ENCODE data around the gene PPP1R8.
"Not testable (repeated sequence)": the region's sequence is repeated elsewhere in the genome, so short reads cannot be mapped to it uniquely, and the experiment has no call there.

PPP1R8 gene

GRCh38 chr1:27807385-27807784, 23.2 kb upstream of the PPP1R8 start:
- no peak overlapping the region for H3K27ac ChIP-seq (ENCODE audit: low read depth, low read length)
- no peaks in the 10 kb centered on the region for H3K4me1 ChIP-seq (ENCODE audit: control insufficient read depth in 5 of 5, insufficient read depth in 5 of 5, low read length in 5 of 5)
- peaks cover 22 to 50% (median 37%) of the 10 kb centered on the region in 5 donors for H3K36me3 ChIP-seq (ENCODE audit: control insufficient read depth in 5 of 5, insufficient read depth in 5 of 5, low read length in 5 of 5)
- no peak overlapping the region for H3K9ac ChIP-seq (ENCODE audit: low read length in 5 of 5)
- no peaks in the 10 kb centered on the region for H3K9me3 ChIP-seq (ENCODE audit: control insufficient read depth in 5 of 5, low read length in 5 of 5)
- H3K4me3 ChIP-seq (ENCODE audit: low read depth in 1 of 5, low read length in 5 of 5), result no peak overlapping the region
- H3K27me3 ChIP-seq (ENCODE audit: control insufficient read depth in 5 of 5, insufficient read depth in 4 of 5, low read length in 5 of 5), result no peaks in the 10 kb centered on the region

- H3K27me3 ChIP-seq (ENCODE audit: control insufficient read depth in 5 of 5, insufficient read depth in 4 of 5, low read length in 5 of 5); H3K4me3 ChIP-seq (ENCODE audit: low read depth in 1 of 5, low read length in 5 of 5); H3K27ac ChIP-seq (ENCODE audit: low read depth, low read length); H3K4me1 ChIP-seq (ENCODE audit: control insufficient read depth in 5 of 5, insufficient read depth in 5 of 5, low read length in 5 of 5); H3K9ac ChIP-seq (ENCODE audit: low read length in 5 of 5); H3K9me3 ChIP-seq (ENCODE audit: control insufficient read depth in 5 of 5, low read length in 5 of 5): not testable (repeated sequence)
- peaks cover 26 to 52% (median 39%) of the 10 kb centered on the region in 5 donors for H3K36me3 ChIP-seq (ENCODE audit: control insufficient read depth in 5 of 5, insufficient read depth in 5 of 5, low read length in 5 of 5)
These were observed 22.5 kb upstream of the PPP1R8 start for GRCh38 chr1:27808131-27808530.

- H3K36me3 ChIP-seq (ENCODE audit: control insufficient read depth in 5 of 5, insufficient read depth in 5 of 5, low read length in 5 of 5), result peaks cover 25 to 52% (median 38%) of the 10 kb centered on the region in 5 donors
These were observed 20.7 kb upstream of the PPP1R8 start for GRCh38 chr1:27809883-27810282.

GRCh38 chr1:27811741-27812500, 18.7 kb upstream of the PPP1R8 start:
- no peaks in the 10 kb centered on the region for H3K27me3 ChIP-seq (ENCODE audit: control insufficient read depth in 5 of 5, insufficient read depth in 4 of 5, low read length in 5 of 5)
- H3K27ac ChIP-seq (ENCODE audit: low read depth, low read length), result no peak overlapping the region
- peaks cover 0 to 4% (median 3%) of the 10 kb centered on the region in 5 donors for H3K4me1 ChIP-seq (ENCODE audit: control insufficient read depth in 5 of 5, insufficient read depth in 5 of 5, low read length in 5 of 5)
- no peak overlapping the region for H3K9ac ChIP-seq (ENCODE audit: low read length in 5 of 5)
- no peaks in the 10 kb centered on the region for H3K9me3 ChIP-seq (ENCODE audit: control insufficient read depth in 5 of 5, low read length in 5 of 5)
- no peak overlapping the region for H3K4me3 ChIP-seq (ENCODE audit: low read depth in 1 of 5, low read length in 5 of 5)
- peaks cover 17 to 45% (median 31%) of the 10 kb centered on the region in 5 donors for H3K36me3 ChIP-seq (ENCODE audit: control insufficient read depth in 5 of 5, insufficient read depth in 5 of 5, low read length in 5 of 5)

More at GRCh38 chr1:27809883-27810282, 20.7 kb upstream of the PPP1R8 start:
- Histone ChIP-seq H3K4me3 (ENCODE audit: low read depth in 1 of 5, low read length in 5 of 5) (no peak overlapping the region), H3K27me3 (ENCODE audit: control insufficient read depth in 5 of 5, insufficient read depth in 4 of 5, low read length in 5 of 5) (no peaks in the 10 kb centered on the region), H3K9ac (ENCODE audit: low read length in 5 of 5) (no peak overlapping the region), H3K9me3 (ENCODE audit: control insufficient read depth in 5 of 5, low read length in 5 of 5) (no peaks in the 10 kb centered on the region), H3K4me1 (ENCODE audit: control insufficient read depth in 5 of 5, insufficient read depth in 5 of 5, low read length in 5 of 5) (no peaks in the 10 kb centered on the region), H3K27ac (ENCODE audit: low read depth, low read length) (no peak overlapping the region)

GRCh38 chr1:27816921-27817630, 13.5 kb upstream of the PPP1R8 start:
- Histone ChIP-seq H3K27ac (ENCODE audit: low read depth, low read length) (peak overlapping the region; percentile 70), H3K9ac (ENCODE audit: low read length in 5 of 5) (peak overlapping the region in 1 of 5 donors; percentile 61), H3K4me1 (ENCODE audit: control insufficient read depth in 5 of 5, insufficient read depth in 5 of 5, low read length in 5 of 5) (peaks cover 1 to 15% (median 15%) of the 10 kb centered on the region in 5 donors), H3K27me3 (ENCODE audit: control insufficient read depth in 5 of 5, insufficient read depth in 4 of 5, low read length in 5 of 5) (no peaks in the 10 kb centered on the region), H3K36me3 (ENCODE audit: control insufficient read depth in 5 of 5, insufficient read depth in 5 of 5, low read length in 5 of 5) (peaks cover 29 to 73% (median 49%) of the 10 kb centered on the region in 5 donors), H3K4me3 (ENCODE audit: low read depth in 1 of 5, low read length in 5 of 5) (no peak overlapping the region), H3K9me3 (ENCODE audit: control insufficient read depth in 5 of 5, low read length in 5 of 5) (no peaks in the 10 kb centered on the region)

- H3K27me3 ChIP-seq (ENCODE audit: control insufficient read depth in 5 of 5, insufficient read depth in 4 of 5, low read length in 5 of 5), result no peaks in the 10 kb centered on the region
- peaks cover 26 to 70% (median 51%) of the 10 kb centered on the region in 5 donors for H3K36me3 ChIP-seq (ENCODE audit: control insufficient read depth in 5 of 5, insufficient read depth in 5 of 5, low read length in 5 of 5)
- no peaks in the 10 kb centered on the region for H3K9me3 ChIP-seq (ENCODE audit: control insufficient read depth in 5 of 5, low read length in 5 of 5)
- H3K4me3 ChIP-seq (ENCODE audit: low read depth in 1 of 5, low read length in 5 of 5), result no peak overlapping the region
- H3K27ac ChIP-seq (ENCODE audit: low read depth, low read length), result no peak overlapping the region
- peaks cover 1 to 12% (median 11%) of the 10 kb centered on the region in 5 donors for H3K4me1 ChIP-seq (ENCODE audit: control insufficient read depth in 5 of 5, insufficient read depth in 5 of 5, low read length in 5 of 5)
- no peak overlapping the region for H3K9ac ChIP-seq (ENCODE audit: low read length in 5 of 5)
These were observed 8.7 kb upstream of the PPP1R8 start for GRCh38 chr1:27821761-27822315.

GRCh38 chr1:27823784-27824183, 6.8 kb upstream of the PPP1R8 start:
- Histone ChIP-seq H3K9ac (ENCODE audit: low read length in 5 of 5) (no peak overlapping the region), H3K36me3 (ENCODE audit: control insufficient read depth in 5 of 5, insufficient read depth in 5 of 5, low read length in 5 of 5) (peaks cover 26 to 53% (median 40%) of the 10 kb centered on the region in 5 donors), H3K9me3 (ENCODE audit: control insufficient read depth in 5 of 5, low read length in 5 of 5) (no peaks in the 10 kb centered on the region), H3K27me3 (ENCODE audit: control insufficient read depth in 5 of 5, insufficient read depth in 4 of 5, low read length in 5 of 5) (no peaks in the 10 kb centered on the region), H3K4me3 (ENCODE audit: low read depth in 1 of 5, low read length in 5 of 5) (no peak overlapping the region), H3K27ac (ENCODE audit: low read depth, low read length) (no peak overlapping the region), H3K4me1 (ENCODE audit: control insufficient read depth in 5 of 5, insufficient read depth in 5 of 5, low read length in 5 of 5) (no peaks in the 10 kb centered on the region)

GRCh38 chr1:27824411-27824810, 6.2 kb upstream of the PPP1R8 start:
- H3K4me3 ChIP-seq (ENCODE audit: low read depth in 1 of 5, low read length in 5 of 5), result no peak overlapping the region
- no peak overlapping the region for H3K9ac ChIP-seq (ENCODE audit: low read length in 5 of 5)
- no peak overlapping the region for H3K27ac ChIP-seq (ENCODE audit: low read depth, low read length)
- H3K9me3 ChIP-seq (ENCODE audit: control insufficient read depth in 5 of 5, low read length in 5 of 5), result no peaks in the 10 kb centered on the region
- no peaks in the 10 kb centered on the region for H3K4me1 ChIP-seq (ENCODE audit: control insufficient read depth in 5 of 5, insufficient read depth in 5 of 5, low read length in 5 of 5)
- peaks cover 23 to 47% (median 33%) of the 10 kb centered on the region in 5 donors for H3K36me3 ChIP-seq (ENCODE audit: control insufficient read depth in 5 of 5, insufficient read depth in 5 of 5, low read length in 5 of 5)
- H3K27me3 ChIP-seq (ENCODE audit: control insufficient read depth in 5 of 5, insufficient read depth in 4 of 5, low read length in 5 of 5), result no peaks in the 10 kb centered on the region

- not testable (repeated sequence) for H3K27me3 ChIP-seq (ENCODE audit: control insufficient read depth in 5 of 5, insufficient read depth in 4 of 5, low read length in 5 of 5); H3K9me3 ChIP-seq (ENCODE audit: control insufficient read depth in 5 of 5, low read length in 5 of 5)
- Histone ChIP-seq H3K27ac (ENCODE audit: low read depth, low read length) (peak overlapping the region; percentile 83), H3K9ac (ENCODE audit: low read length in 5 of 5) (peak overlapping the region in 1 of 5 donors; percentile 97), H3K4me3 (ENCODE audit: low read depth in 1 of 5, low read length in 5 of 5) (peak overlapping the region in 2 of 5 donors; percentile 85 to 93), H3K36me3 (ENCODE audit: control insufficient read depth in 5 of 5, insufficient read depth in 5 of 5, low read length in 5 of 5) (peaks cover 9 to 20% (median 17%) of the 10 kb centered on the region in 5 donors), H3K4me1 (ENCODE audit: control insufficient read depth in 5 of 5, insufficient read depth in 5 of 5, low read length in 5 of 5) (peaks cover 0 to 21% (median 19%) of the 10 kb centered on the region in 5 donors)
These were observed 1.1 kb upstream of the PPP1R8 start for GRCh38 chr1:27829339-27829960.

Data from subcutaneous abdominal adipose tissue (tissue), 5 donors.